MM.1S (cell line): Measurements from ENCODE around the gene CORO7.

ENCODE experiments used
- CTCF ChIP-seq: fragments of 300-600 bp; sonication (generic); IDR thresholded peaks from 2 replicates; pipeline ENCODE4 v1.5.1; 2016; ENCODE audit warnings: antibody characterized with exemption, low read length, mixed read lengths
- EZH2 ChIP-seq: fragments of 300-600 bp; sonication (generic); optimal IDR thresholded peaks from 2 replicates; pipeline ENCODE3; 2017; ENCODE audit warnings: low read depth, mild to moderate bottlenecking, antibody characterized with exemption, low read length, mixed read lengths
- EZH2phosphoT487 ChIP-seq: fragments of 300-600 bp; sonication (generic); IDR thresholded peaks from 2 replicates; pipeline ENCODE4 v1.6.1; 2018; ENCODE audit warnings: antibody characterized with exemption, low read length

GRCh38 chr16:4361033-4361943 is 55.1 kb downstream of the CORO7 start:
- TF ChIP-seq EZH2phosphoT487 (no peak), CTCF (no peak), EZH2 (no peak)
